NCI-H2029 (cell line): ENCODE results near the gene C12orf43.

Experiments used
- DNase-seq: peaks from one replicate; lab custom pipeline; 2025; lab: John Stamatoyannopoulos, UW

The C12orf43 gene

GRCh38 chr12:120999191-121000120 is 16.8 kb downstream of the C12orf43 start:
- no peak for DNase-seq

- no peak for DNase-seq
Measured at GRCh38 chr12:120998435-120998834, 17.9 kb downstream of the C12orf43 start.

GRCh38 chr12:120997448-120997847 is 18.8 kb downstream of the C12orf43 start:
- no peak for DNase-seq

- DNase-seq, result no peak
Measured at GRCh38 chr12:120996133-120996746, 20.0 kb downstream of the C12orf43 start.

GRCh38 chr12:120994589-120995337 is 21.5 kb downstream of the C12orf43 start:
- DNase-seq, result no peak

GRCh38 chr12:120994059-120994458 is 22.2 kb downstream of the C12orf43 start:
- no peak for DNase-seq

- DNase-seq, result no peak
Measured at GRCh38 chr12:120993496-120993895, 22.8 kb downstream of the C12orf43 start.

- no peak for DNase-seq
Measured at GRCh38 chr12:120992989-120993388, 23.3 kb downstream of the C12orf43 start.

GRCh38 chr12:120991965-120992364 is 24.3 kb downstream of the C12orf43 start:
- DNase-seq, result no peak

GRCh38 chr12:120990487-120991055 is 25.7 kb downstream of the C12orf43 start:
- no peak for DNase-seq

GRCh38 chr12:120989687-120990086 is 26.6 kb downstream of the C12orf43 start:
- no peak for DNase-seq

- no peak for DNase-seq
Measured at GRCh38 chr12:120988658-120989057, 27.6 kb downstream of the C12orf43 start.

GRCh38 chr12:120988234-120988633 is 28.1 kb downstream of the C12orf43 start:
- no peak for DNase-seq

- no peak for DNase-seq
Measured at GRCh38 chr12:120984351-120984898, 31.9 kb downstream of the C12orf43 start.

GRCh38 chr12:120983759-120984158 is 32.5 kb downstream of the C12orf43 start:
- DNase-seq, result no peak

GRCh38 chr12:120982659-120983058 is 33.6 kb downstream of the C12orf43 start:
- no peak for DNase-seq

GRCh38 chr12:120981407-120981941 is 34.8 kb downstream of the C12orf43 start:
- DNase-seq, result no peak

GRCh38 chr12:120980800-120981368 is 35.4 kb downstream of the C12orf43 start:
- DNase-seq, result no peak

GRCh38 chr12:120979862-120980696 is 36.2 kb downstream of the C12orf43 start:
- no peak for DNase-seq

GRCh38 chr12:120979220-120979861 is 36.9 kb downstream of the C12orf43 start:
- no peak for DNase-seq
